ENCODE measurements around the gene RNGTT.
A peak's percentile ranks its signal among the peaks of the same experiment; 100 is the strongest.

RNGTT gene

DNA sequence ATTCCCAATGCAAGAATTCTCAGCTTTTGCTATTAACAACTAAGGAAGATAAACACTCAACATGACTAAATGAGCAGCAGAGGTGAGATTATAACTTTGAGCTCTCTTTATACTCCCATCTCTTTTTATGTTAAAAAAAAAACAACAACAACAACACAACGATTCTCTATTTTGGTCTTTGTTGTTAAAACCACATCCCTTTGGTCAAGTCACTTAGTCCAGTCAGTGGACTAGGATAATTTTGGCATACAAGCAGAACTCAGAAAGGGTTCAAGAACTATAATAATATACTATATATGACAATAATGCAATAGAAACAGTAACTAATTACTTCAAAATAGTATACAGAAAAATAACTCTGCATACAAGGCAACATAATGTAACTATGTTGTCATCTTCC lies 312.4 kb downstream of the RNGTT start:
- DNase-seq = no peak

DNA sequence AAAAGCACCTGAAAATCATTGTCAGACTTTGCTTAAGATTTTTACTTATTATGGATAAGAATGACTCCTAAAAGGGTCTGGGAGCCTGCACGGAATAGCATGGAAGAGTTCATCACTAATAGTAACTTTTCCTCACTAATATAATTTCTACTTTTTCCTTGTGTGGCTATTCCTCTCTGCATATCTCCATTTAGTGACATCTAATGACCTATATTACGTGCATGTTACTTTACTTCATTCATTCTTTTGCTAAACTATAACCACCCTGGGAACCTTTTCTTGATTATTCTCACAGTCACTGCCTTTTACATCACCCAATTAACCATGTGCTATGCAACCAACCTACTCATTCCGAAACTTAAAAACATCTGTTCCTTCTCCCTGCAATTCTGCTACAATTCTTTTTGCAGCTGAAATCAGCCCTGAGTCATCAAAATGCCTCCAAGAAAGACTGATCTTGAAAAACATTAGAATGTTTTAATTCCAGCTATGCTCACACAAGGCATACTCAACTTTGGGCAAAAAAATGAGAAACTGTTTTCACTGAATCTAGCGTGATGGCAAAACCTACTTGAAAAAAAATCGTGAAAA lies 313.3 kb downstream of the RNGTT start:
- no peak for DNase-seq

DNA sequence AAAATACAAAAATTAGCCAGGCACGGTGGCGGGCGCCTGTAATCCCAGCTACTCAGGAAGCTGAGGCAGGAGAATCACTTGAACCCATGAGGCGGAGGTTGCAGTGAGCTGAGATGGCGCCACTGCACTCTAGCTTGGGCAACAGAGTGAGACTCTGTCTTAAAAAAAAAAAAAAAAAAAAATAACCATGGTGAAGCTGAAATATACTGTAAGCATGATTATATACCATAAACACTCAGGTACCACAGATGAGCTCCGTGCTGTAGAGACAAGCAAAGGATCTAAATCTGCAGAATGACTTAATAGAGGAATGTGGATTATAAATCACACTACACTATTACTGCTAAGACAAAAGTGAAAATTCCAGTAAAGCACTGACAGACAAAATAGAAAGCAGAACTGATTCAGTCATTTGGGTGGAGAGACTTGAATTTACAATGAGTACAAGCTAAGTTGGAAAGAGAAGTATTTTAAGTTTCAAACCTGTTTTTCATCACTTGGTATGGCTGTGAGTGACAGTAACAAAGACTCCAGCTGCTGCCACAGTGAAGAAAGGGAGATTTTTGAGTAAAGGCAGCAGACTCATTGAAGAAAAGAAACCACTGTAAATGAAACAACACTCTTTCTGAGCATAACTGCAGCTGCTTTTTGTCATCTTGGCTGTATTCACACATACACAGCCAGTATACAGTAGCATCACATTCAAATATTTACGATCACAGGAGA lies 322.1 kb downstream of the RNGTT start:
- no peak for DNase-seq

DNA sequence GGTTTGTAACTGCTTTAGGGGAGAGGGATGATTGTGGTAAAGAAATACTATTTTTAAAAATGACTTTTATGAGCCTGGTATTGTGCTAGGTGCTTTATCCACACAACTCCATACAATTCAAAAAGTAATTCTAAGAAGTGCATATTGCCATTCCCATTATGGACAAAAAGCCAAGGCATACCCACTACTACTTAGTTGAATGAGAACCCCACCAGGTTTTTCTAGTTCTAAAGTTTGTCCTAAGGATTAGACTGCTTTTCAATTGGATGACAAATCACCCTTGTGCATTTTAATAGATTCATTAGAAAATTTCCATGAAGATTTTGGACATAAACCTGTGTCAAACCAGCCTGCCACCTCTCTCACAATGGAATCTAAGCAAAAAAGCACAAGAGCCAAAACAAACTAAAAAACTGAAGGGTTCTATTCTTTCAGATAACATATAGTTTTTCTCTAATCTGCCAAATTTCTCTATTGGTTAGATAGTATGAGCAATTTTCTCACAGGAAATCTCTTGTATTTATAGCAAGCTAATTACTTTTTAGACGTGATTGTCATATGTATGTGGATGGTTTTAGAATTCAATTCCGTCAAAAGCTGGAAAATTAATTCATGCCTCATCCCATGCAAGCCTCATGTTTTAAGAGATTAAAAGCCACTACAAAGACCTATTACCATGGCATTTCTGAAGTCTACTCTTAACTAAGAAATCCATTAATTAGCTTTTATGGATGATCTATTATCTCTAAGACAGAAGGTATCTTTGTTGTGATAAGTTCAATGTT lies 325.5 kb downstream of the RNGTT start:
- no peak for DNase-seq

DNA sequence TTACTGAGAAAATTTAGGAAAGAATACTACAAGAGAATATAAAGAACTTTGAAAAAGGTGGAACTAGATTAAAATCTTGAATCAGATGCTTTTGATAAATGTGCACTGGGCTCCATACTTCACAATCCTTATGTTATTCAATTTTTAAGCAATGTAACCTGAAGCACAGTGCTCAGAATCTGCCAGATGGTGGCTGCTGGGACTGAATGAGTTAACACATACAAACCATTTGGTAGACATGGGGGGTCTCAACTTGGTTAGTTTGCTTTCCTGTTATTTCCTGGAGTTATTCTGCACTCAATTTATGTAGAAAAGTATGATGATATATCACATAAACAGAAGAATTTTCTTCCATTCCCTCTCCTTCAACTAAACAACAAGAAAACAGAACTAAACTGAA lies 326.5 kb downstream of the RNGTT start:
- DNase-seq = no peak

DNA sequence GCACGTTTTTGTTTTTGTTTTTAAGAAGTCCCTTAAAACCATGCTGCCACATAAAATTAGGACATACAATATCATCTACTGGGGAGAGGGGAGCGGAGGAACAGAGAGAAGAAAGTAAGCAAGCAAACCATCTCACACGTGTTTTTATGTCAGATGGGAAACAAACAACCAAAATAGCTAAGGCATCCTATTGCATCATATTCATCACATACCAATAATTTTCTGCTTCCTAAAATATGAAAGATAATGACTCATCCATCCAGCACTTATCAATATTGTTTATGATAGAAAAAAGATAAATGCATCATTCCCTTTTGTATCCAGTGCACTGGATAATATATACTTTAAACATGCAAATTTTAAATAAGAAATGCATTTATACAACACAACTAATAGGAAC lies 329.6 kb downstream of the RNGTT start:
- DNase-seq = no peak

DNA sequence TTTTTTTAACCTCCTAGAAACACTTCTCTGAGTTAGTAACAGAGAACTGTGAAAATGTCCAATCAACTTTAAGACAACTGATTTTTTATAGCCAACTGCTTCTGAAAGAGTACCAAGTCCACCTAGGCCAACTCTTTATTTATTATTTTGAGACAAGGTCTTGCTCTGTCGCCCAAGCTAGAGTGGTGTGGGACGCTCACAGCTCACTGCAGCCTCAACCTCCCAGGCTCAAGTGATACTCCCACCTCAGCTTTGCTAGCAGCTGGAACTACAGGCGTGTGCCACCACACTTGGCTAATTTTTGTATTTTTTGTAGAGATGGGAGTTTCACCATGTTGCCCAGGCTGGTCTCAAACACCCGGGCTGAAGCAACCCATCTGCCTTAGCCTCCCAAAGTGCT lies 331.6 kb downstream of the RNGTT start:
- DNase-seq = no peak

DNA sequence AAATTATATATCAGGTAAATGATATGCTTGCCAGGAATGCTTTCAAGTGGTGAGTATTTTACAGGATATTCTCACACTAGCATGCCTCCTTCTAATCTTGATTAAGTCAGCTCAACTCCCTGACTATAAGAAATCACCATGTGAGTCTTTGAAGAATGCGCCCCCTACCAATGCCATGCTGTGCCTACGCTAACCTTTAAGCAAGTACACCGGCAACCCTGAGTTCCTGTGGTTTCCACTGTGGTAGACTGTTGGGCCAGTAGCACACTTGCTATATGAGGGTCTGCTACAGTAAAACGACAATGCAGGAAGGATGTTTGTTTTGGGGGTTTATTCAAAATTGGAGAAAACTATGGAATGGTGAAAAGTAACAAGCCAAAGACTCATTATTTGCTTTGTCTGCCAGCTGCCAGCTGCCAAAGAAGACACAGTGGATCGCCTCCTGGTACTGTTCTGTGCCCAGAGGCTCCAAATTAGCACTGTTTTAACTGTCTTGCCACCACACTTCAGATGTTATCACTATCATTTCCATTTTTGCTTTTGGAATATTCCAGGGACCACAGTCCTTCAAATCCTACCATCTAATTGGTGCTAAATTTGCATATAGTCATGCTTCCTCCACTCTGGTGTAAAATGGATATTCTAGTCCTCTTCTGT lies 333.5 kb downstream of the RNGTT start:
- DNase-seq = peak in 1 of 2 donors; percentile 19

DNA sequence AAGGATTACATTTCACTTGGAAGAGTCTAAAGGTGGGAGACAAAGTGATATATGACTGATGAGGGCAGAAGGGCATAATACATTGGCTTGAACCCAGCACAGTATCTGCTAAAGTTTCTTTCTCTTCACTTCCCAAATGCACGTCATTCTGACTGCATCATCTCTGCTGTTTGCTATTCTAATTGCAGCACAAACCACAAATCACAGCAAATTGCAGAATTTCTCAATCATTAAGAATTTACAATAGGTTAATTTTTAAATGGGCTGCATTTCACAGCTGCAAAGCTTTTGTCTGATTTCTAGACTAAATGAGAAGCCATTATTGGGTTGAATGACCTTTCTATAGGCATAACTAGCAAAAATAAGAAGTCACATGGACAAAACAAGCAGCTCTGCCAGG lies 337.0 kb downstream of the RNGTT start:
- DNase-seq = no peak

DNA sequence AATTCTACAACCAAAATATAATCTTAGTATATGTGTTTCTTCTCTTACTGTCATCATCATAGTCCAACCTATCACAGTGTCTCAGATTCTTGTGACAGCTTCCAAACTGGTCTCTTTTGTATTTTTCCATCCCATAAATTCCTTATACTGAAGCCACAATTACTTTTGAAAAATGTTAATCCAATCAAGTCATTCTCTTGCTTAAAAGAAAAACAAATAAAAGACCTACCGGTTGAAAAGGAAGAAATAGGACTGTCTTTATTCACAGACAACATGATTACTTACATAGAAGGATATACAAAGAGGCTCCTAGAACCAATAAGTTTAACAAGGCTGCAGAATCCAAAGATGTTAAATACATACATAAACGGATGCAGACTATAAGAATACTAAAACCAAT lies 339.9 kb downstream of the RNGTT start:
- no peak for DNase-seq

DNA sequence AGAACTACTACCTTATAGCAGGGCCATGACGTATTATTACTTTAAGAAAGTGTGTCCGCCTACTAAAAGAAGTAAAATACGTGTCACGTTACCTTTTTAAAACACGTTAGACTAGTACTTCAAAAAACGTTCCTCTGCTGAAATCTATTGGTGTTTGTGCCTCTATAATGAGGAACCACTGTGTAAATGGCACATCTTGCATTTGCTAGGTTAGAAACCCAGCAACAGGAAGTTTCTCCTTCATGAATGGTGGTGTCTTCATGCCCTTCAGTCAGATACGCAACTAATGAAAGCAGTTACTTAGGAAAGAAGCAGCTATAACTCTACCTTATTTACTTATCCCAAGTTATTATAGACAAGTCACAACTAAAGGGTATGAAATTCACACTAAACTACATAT lies 343.5 kb downstream of the RNGTT start:
- no peak for DNase-seq

DNA sequence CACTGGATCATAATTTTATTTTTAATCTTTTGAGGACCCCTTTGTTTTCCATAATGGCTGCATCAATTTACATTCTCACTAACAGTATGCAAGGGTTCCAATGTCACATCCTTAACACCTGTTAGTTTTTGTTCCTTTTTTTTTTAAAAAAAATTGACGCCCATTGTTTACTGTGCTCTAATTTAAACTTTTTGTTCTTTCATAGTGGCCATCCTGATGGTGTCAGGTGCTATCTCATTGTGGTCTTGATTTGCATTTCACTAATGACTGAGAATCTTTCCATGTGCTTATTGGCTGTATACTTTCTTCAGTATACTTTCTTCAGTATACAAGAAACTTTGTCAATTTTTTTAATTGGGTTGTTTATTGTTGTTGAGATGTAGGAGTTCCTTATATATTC lies 347.0 kb downstream of the RNGTT start:
- DNase-seq = no peak

DNA sequence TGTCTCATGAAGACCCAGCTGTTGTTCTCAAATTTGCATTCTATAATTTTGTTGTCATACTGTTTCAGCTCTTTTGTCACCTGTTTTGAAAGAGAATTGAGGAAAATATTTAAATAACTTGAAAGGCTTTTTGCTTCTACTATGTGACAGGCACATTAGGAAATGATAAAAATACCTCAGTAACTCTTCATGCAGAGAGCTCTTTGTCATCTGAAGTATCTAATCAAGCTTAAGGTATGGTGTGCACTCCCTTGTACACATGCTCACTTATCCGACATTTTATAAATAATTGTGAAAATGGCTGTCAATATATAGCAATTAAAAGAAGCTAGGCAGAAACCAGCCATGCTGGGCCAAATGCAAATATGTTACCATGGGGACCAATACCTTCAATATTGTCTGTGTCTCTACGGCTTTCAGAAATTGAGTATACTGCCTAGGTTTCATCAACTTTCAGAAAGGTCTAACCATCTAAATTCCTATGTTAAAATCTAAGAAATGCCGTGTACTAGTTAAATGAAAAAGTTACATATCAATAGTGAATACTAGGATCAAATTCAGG lies 349.0 kb downstream of the RNGTT start:
- DNase-seq = peak in 1 of 2 donors; percentile 27

DNA sequence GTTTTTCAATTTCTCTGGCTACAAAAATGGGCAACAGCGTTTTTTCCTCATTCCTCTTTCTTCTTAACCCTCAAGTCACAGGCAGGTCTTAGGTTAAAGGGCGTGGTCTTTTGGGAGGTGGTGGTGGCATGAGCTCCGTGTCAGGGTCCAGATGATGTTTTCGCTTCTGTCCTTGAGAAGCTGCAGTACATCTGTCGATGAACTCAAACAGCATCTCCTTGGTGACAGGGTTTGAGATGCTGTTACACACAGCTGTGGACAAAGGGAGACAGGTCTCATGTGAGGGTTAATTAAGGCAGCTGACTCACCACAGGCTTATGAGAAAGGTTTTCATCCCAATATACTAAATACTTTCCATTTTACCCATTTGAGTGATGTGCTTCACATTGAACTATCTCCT lies 350.8 kb downstream of the RNGTT start:
- DNase-seq = peak in 1 of 2 donors; percentile 59

DNA sequence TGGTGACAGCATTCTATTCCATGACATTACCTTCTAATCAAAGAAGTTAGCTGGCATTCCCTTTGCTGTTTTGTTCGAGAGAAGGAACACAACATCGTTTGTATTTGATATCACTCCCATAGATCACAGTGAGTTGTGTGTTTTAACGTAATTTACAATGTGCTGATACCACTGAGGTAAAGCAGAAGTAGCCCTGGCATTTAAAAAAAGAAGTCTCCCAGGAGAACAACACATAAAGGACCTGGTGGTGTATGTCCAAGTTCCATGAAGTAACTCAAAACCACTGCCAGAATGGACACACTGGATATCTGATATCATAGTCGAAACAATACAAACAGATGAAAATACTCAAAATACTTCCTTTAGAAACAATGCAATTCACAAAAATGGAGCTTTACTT lies 351.7 kb downstream of the RNGTT start:
- no peak for DNase-seq

DNA sequence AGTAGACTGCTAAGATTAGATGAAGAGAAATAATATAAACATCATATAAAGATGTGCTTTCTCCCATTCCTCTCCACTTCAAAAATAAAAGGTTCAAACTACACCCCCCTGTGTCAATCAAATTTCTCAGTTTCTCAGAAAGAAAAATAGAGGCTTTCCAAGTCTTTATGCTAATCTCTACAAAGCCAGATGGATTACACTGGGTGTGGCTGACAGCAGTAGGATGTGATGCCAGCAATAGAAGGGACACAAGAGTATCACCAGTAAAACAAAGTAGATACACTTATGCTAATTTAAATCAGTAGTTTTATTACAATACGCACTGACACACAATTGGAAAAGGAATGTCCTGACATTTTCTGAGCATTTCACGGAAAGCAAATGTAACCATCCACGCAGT lies 353.4 kb downstream of the RNGTT start:
- DNase-seq = no peak

DNA sequence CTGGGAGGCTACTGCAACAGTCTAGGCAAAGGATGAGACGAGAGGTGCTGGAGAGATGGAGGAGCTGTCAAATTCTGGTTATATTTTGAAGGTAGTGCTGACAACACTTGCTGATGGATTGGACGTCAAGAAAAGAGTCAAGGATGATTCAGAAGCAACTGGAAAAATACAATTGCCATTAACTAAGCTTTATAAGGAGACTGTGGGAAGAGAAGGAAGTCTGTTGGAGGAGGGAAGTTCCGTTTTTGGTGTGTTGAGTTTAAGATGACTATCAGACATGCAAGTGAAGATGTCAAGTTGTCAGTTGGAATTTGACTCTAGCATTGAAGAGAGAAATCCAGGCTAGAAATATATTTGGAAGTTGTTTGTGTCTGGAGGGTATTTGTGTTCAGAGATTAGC lies 358.1 kb downstream of the RNGTT start:
- no peak for DNase-seq

DNA sequence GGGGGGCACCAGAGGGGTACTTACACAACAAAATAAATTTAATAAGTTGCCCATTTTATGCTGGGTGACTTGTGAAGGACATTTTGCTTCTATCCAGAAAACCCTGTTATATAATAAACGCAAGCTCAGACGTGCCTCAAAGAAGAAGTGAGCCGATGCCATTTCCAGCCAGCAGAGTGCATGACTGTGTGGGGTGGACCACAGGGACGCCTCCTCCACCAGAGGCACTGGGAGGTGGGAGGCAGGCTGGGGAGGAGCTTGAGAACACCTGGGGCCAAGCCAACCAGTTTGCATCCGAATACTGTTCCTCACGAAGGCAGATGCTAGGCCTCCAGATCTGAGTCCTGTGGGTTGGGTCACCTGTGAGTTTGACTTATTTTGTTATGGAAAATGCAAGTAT lies 363.8 kb downstream of the RNGTT start:
- DNase-seq = no peak

DNA sequence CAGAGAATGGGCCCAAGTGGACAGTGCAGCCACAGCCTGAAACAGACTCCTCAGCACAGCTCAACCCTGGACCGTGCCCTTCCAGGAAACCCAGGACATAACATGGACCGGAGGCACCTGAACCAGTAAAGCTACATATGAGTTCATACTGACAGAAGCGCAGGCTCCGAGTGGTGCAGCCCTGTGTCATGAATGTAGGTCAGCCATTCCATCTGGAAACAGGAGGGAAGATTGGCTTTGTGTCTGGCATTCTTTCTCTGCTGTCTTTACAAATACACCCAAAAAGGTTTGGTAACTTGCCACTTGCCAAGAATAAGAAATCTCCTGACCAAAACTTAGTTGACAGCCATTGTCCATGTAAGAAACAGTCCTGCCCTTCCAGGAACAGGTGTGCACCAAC lies 366.6 kb downstream of the RNGTT start:
- DNase-seq = no peak

DNA sequence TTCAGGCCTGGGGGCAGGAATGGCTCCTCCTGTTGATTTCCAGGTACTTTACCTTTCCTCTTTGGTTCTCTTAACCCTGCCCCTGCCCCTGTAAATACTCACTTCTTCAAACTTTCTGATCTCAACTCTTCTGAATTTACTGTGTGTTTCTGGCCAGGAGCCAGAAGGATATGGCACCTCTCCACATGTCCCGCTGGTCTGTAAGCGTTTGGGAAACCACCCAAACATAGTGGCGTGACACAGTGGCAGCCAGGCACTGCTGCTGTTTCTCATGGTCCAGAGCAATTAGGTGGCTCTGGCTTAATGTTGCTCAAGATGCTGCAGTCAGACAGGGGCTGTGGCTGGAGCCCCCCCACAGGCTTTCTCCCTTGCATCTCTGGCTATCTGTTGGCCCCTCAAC lies 374.5 kb downstream of the RNGTT start:
- no peak for DNase-seq

DNA sequence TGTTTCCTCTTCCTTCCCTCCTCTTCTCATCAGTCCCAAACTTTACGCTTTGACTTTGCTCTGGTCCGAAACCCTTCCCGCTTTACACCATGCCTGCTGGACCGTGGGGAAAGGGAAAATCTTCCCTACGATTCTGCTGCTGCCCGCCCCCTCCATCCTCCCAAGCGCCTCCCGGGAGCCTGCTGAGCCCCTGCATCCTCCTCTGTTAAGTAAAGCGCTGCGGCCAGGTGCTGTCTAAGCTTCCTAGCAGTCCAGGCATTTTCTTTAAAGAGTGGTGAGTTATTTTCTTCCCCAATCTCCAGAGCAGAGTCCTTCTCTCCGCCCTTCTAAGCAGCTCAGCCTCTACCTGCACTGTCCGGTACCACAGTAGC lies 376.3 kb downstream of the RNGTT start:
- DNase-seq = no peak

DNA sequence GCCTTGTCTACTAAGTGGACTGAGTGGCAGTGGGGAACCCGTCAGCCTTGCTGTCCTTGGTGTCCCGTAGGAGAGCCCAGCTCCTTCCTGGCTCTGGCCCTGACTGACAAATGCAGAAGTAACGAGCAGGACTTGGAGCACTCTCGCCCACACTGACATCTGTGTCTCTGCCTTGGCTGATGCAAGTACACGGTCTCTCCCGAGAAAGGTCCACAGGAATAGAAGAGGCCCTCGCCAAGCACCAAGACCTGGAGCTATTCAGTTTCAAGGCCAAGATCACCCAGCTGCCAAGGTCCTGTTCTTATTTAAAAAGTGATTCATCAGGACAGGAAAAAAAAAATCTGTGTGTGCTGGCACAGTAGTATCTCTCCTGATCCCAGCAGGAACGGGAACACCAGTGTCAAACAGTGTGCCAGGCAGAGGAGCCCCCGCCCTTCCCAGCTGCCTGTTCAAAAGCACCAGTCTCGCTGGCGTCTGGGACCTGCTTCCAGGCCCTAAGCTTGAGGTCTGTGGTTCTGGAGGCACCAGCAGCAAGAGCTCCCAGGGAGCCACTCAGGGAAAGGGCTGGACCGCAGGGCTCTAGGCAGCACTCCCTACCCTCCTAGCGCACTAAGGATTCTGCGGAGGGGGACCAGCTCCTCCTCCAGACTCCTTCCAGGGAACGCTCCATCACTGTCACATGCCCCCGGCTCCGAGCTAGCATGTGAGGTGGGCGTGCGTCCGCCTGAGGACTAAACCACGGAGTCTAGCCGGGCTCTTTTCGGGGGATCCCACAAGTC lies 376.9 kb downstream of the RNGTT start:
- no peak for DNase-seq

DNA sequence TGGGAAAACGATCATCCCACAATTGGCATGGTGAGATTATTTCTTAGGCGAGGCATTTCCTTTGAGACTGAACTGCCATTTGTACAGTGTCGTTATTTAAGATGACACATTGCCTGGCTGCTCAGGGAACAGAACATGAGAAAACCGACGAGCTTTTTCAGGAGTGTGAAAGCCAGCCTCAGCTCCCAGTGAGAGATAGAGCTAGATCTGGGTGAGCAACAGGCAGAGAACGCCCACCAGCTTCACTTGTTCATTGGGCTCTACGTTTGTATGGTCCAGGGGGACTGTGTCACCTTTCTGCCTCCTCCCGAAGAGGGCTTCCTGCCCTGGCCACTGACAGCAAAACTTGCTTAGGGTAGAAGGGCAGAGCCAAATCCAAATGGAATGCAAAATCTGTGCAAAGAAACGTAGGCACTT lies 378.1 kb downstream of the RNGTT start:
- no peak for DNase-seq

Measured in CD4-positive, alpha-beta T cell treated with Interleukin-1 beta for 1 hour (primary cell).